KOPT-K1 (cell line): Measurements from ENCODE around the gene DAPP1.
A peak's percentile ranks its signal among the peaks of the same experiment; 100 is the strongest.

ENCODE experiments used
- H3K27ac ChIP-seq: fragments of 200-600 bp; sonication (generic); 2 replicates; pipeline ENCODE4 v1.5.1; 2016; ENCODE audit warnings: antibody characterized with exemption, mild to moderate bottlenecking, low read depth, low read length; ENCODE audit not compliant: poor library complexity, severe bottlenecking
- H3K36me3 ChIP-seq: fragments of 200-600 bp; sonication (generic); 2 replicates; pipeline ENCODE4 v1.5.1; 2017; ENCODE audit warnings: antibody characterized with exemption, mild to moderate bottlenecking, low read length, moderate library complexity; ENCODE audit not compliant: insufficient read depth
- H3K9me3 ChIP-seq: fragments of 200-600 bp; sonication (generic); 2 replicates; pipeline ENCODE4 v1.5.1; 2017; ENCODE audit warnings: antibody characterized with exemption, low read length, mild to moderate bottlenecking; ENCODE audit not compliant: insufficient read depth, poor library complexity, severe bottlenecking

DAPP1 gene

DNA sequence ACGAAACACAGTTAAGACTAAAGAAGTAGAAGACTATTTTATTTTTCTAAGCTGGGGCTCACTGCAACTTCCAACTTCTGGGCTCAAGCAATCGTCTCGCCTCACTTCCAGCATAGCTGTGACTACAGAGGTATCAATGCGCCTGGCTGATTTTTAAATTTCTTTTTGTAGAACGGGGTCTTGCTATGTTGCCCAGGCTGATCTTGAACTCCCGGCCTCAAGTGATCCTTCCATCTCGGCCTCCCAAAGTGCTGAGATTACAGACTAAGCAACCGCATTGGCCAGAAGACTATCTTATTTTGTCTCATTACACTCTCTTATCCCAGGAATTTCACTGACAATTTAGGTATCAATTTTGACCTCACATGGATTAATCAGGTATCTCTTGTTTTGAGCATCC, 76.4 kb downstream of the DAPP1 start:
- H3K9me3 ChIP-seq, result no peaks in the 10 kb centered on the region
- no peak overlapping the region for H3K27ac ChIP-seq
- H3K36me3 ChIP-seq, result peaks cover 14% of the 10 kb centered on the region; the same call in 1 of the 2 replicates

DNA sequence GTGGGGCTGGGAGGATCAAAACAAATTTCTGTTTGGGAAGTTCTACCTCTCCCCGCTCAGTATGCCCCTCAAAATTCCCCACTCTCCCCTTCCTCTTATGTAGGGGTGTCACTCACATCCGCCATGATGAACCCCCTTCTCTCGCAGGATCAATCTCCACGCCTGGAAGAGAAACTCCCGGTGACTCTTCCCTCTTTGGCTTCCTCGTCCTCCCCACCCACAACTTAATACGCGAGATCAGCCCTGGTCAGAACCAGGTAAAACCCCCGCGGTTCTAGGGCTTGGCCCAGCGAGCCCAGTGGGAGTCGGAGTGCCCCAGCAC, 77.2 kb downstream of the DAPP1 start:
- H3K27ac ChIP-seq, result peak overlapping the region; percentile 63
- peaks cover 19% of the 10 kb centered on the region for H3K36me3 ChIP-seq
- no peaks in the 10 kb centered on the region for H3K9me3 ChIP-seq

DNA sequence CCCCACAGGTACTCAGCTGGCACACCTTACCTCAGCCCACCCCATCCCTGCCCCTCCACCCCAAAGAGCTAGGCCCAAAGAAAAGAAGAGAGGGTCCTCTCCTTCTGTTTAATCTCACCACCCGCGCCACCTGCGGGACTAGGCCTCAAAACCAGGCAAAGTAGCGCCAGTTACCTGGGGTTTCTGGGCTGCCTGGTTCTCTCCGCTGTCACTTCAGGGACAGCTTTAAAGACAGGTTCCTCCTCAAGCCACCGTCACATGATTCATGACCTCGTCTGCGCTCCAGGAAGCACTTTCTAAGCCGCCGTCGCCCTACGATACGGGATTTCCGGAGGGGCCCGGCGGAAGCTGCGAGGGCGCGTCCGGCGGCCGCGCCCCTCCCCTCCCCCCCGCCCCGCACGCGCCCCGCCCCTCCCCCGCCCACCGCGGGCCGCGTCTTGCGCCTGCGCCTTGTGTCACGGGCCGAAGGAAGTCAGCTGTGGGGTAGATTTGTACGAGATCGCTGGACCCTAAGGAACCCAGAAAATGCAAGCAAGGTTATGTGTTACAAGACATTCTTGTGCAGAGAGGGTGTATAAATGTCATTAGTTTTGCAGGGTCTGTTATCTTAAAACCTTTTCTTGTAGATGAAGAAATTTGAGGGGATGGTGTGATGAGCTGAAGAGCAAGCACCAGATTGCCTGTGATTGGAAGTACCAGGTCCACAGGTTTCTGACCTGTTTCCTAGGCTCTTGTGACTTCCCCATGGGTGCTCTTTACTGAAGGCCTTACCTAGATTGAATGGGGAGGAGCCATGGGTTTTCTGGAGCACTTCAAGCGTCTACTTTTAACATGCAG, 77.8 kb downstream of the DAPP1 start, which contains the start of gene LAMTOR3:
LAMTOR3 (minus strand) TSS at position 267 of the 837 bp plus-strand sequence. CDS start 464 bp downstream, outside the sequence.
- Histone ChIP-seq H3K27ac (peak within 1 kb of the TSS; percentile 75), H3K9me3 (no peaks in the 10 kb centered on the region), H3K36me3 (peaks cover 19% of the 10 kb centered on the region)

DNA sequence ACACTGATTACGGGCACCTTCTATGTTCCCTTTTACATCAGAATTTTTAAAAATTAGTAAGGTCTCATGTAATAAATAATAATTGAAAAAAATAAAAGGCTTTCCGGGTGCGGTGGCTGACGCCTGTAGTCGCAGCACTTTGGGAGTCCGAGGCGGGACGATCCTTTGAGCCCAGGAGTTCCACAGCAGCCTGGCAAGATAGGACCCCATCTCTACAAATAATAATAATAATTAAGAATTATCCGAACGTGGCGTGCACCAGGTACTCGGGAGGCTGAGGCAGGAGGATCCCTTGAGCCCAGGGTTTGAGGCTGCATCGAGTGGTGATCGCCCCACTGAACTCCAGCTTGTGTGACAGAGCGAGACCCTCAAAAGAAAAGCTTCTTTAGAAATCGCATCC, 78.4 kb downstream of the DAPP1 start:
- Histone ChIP-seq H3K9me3 (no peaks in the 10 kb centered on the region), H3K36me3 (peaks cover 23% of the 10 kb centered on the region), H3K27ac (peak overlapping the region; percentile 75)

DNA sequence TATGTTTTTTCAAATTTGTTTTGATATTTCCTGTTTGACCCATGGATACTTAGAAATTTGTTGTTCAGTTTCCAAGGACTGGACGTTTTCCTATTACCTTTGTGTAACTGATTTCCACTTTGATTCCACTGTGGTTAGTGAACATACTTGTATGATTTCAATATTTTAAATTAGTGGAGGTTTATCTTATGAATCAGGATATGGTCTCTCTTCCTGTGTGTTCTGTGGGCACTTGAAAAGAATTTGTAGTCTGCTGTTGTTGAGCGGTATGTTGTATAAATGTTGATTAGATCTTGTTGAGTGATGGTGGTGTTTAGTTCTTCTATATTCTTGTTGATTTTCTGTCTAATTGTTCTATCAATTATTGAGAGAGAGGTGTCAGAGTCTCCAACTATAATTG, 98.8 kb downstream of the DAPP1 start:
- Histone ChIP-seq H3K9me3 (peaks cover 6% of the 10 kb centered on the region), H3K27ac (no peak overlapping the region), H3K36me3 (peaks cover 77% of the 10 kb centered on the region)

DNA sequence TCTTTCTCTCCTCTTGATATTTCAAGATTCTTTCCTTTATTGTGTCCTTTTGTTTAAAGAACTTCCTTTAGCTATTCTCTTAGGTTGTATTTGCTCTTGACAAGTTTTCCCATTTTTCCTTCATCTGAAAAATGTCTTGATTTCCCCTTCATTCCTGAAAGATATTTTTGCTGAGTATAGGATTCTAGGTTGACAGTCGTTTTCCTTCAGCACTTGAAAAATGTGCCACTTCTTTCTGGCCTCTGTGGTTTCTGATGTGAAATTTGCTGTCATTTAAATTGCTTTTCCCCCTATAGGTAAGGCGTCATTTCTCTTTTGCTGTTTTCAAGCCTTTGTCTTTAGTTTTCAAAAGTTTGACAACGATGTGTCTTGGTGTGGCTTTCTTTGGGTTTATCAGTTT, 100.9 kb downstream of the DAPP1 start:
- peaks cover 80% of the 10 kb centered on the region for H3K36me3 ChIP-seq
- peaks cover 6% of the 10 kb centered on the region for H3K9me3 ChIP-seq
- no peak overlapping the region for H3K27ac ChIP-seq

DNA sequence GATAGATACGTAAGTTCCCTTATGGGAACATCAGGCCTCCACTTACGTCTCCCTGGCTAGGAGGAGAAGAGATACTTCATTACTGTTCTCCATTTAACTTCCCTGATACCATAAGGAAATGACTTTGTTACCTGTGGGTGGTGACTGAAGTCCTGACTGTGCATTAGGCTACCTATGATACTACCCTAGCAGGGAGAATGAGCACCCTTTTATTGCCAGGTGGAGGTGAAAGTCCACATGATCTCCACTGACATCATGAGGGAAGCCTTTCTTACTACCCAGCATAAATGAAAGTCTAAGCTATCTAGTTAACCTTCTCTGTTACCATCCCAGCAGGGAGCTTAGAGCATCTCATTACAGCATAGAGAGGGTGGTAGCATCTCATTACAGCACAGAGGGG, 102.0 kb downstream of the DAPP1 start:
- Histone ChIP-seq H3K27ac (no peak overlapping the region), H3K36me3 (peaks cover 79% of the 10 kb centered on the region), H3K9me3 (peaks cover 6% of the 10 kb centered on the region)
